Stimulated activated naive CD4-positive, alpha-beta T cell treated with Interleukin-2 at 50 U/mL for 16 hours (primary cell): Measurements from ENCODE around the gene RPTOR.
"Not testable (repeated sequence)": the region's sequence is repeated elsewhere in the genome, so short reads cannot be mapped to it uniquely, and the experiment has no call there.

Experiments
- DNase-seq: peaks from one replicate; lab custom pipeline; 2025; lab: John Stamatoyannopoulos, UW

RPTOR gene

DNA sequence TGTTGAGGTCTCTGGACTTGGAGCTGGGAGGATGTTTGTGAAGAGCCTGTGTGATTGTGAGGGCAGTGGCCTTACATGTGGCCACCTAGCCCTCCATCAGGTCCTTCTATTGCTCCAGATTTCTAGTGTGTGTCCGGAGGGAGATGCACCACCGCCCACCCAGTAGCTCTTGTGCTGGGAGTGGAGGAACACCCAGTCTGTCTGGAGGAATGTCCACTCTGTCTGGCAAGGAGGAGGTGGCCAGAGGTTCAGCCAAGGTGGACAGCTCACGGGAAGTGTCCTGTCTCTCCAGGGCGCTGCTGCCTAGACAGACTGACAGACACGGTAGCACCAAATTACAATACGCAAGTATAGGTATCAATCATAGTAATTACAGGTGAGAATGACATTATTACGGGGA, 10.6 kb downstream of the RPTOR start:
- DNase-seq, result no peak

- no peak for DNase-seq
Observed at GRCh38 chr17:80558046-80558445, 13.4 kb downstream of the RPTOR start.

DNA sequence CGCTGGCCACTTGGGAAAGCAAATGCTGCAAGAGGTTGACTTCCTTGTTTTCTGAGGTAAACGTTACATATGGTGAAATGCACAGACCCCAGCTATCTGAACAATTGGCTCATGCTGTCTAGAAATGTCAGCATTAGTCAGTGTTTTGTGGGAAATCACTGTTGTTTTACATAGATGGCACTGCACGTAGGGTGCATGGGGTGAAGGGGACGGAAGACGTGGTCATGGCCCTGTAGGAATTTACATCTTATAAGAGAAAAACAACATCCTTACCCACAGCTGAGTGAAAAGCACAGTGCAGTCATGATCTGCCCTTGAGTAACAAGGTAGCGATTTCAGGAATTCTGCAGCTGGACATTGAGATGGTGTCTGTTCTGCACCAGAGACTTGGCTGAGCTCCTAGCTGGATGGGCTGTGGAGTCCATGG, 15.2 kb downstream of the RPTOR start:
- DNase-seq, result no peak

- no peak for DNase-seq
Observed at GRCh38 chr17:80561541-80562114, 17.0 kb downstream of the RPTOR start.

DNA sequence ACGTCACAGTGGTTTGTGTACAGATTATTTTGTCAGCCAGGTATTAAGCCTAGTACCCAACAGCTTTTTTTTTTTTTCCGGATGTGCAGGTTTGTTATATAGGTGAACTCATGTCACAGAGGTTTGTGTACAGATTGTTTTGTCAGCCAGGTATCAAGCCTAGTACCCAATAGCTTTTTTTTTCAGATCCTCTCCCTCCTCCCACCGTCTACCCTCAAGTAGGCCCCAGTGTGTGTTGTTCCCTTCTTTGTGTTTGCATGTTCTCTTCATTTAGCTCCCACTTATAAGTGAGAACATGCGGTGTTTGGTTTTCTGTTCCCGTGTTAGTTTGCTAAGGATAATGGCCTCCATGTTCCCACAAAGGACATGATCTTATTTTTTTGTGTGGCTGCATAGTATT, 19.9 kb downstream of the RPTOR start:
- no peak for DNase-seq

DNA sequence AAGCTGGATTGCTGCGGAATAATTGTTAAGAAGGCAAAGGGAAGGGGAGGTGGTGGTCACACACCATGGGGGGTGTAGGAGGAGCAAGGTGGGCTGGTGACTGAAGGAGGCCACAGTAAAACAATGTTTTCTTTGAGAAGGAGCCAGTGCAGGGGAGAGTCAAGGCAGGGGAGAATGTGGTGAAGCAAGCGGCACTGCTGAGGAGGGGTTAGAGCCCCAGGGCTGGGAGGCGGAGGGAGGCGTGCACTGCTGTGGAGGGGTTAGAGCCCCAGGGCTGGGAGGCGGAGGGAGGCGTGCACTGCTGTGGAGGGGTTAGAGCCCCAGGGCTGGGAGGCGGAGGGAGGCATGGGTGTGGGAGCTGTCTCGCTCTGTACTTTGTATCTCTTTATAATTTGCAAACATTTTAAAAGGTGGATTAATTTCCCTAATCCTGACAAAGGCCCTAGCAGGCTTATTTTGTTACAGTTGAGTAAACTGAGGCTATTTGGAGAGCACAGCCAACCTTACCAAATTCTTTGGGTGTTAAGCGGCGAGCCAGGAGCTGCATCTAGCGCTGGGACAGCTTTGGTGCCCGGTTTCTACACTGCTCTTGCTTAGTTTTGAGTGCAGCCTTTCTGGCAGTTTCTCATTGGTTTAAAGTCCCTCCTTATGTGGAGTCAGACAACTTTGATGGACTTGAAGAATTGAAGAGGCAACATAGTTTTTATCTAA, 20.9 kb downstream of the RPTOR start:
- DNase-seq, result no peak

GRCh38 chr17:80566054-80566400, 21.4 kb downstream of the RPTOR start:
- no peak for DNase-seq

- DNase-seq, result no peak
Observed at GRCh38 chr17:80568246-80568645, 23.6 kb downstream of the RPTOR start.

GRCh38 chr17:80569924-80570323, 25.3 kb downstream of the RPTOR start:
- no peak for DNase-seq

DNA sequence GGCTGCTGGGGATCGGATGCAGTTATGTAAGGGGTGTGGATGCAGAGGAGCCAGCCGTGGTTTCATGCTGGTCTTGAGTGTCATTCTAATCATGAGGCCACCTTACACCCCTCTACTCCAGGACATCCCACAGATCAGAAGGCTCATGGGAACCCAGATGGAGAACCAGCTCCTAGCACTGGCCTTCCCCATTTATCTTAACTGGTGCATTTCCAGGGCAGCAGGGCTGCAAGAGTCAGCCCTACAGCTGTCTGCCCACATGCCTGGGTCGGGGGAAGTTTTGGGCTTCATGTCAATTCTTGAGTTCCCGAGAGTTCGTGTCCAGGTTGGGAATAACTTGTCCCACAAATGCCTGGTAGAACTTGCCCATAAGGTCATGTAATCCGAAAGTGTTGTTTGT, 29.1 kb downstream of the RPTOR start:
- DNase-seq, result no peak

GRCh38 chr17:80574496-80574895, 29.9 kb downstream of the RPTOR start:
- no peak for DNase-seq

DNA sequence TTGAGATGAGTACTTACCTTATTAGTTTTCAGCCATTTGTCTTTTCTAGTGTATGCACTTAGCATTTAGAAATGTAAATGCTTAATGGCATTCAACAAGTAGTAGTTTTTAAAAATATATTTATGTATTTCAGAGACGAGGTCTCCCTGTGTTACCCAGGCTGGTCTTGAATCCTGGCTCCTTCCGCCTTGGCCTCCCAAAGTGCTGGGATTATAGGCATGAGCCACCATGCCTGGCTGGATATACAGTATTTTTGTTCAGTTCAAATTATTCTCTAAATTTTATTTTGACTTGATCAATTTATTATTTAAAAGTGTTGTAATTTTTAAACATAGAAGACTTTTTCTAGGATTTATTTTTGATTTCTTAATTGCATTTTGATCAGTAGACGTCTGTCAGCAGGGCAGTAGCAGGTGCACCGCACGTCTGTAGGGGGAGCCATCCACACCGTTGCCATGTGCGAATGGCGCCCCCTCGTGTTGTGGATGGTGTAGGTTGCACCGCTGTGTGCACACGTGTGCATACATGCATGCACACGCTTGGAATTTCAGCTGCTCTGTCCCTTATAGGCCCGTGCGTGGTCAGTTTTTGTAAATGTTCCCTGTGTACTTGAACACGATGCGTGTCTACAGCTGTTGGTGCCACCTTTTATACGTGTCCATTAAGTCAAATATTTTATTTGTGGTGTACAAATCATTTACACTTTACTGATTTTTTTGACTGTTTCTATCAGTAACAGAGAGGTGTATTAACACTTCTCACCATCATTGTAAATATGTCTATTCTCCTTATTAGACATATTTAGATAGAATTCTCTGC, 30.6 kb downstream of the RPTOR start:
- DNase-seq, result peak; percentile 86

DNA sequence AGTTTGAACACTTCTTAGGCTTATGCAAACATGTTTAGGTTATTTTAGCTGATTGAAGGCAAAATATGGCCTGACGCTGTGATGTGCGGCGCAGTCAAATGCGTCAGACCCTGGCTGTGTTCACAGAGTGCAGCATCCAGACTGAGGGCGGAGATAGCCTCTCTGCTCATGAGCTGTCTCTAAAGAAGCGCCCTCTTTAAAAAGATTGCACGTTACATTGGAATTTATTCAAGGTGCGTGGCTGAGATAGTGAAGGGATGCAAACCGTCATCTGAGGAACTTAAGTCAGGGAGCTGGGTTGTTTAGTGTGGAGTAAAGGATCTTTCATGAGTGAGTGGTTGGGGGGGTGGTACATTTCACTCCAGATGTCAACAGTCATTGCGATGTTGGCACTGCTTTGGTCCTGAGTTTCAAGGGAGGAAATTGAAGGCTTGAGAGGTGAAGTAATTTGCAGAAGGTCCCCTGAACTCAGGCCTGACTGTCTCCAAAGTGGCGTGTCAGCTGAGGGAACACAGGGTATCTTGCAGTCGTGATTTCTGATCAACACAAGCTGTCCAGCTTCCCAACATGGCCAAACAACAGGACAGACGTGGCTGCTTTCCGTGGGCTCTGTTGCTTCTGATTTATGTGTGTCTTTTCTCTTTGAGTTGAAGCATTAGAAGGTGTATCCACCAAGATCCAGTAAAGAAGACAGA, 33.4 kb downstream of the RPTOR start:
- DNase-seq, result no peak

DNA sequence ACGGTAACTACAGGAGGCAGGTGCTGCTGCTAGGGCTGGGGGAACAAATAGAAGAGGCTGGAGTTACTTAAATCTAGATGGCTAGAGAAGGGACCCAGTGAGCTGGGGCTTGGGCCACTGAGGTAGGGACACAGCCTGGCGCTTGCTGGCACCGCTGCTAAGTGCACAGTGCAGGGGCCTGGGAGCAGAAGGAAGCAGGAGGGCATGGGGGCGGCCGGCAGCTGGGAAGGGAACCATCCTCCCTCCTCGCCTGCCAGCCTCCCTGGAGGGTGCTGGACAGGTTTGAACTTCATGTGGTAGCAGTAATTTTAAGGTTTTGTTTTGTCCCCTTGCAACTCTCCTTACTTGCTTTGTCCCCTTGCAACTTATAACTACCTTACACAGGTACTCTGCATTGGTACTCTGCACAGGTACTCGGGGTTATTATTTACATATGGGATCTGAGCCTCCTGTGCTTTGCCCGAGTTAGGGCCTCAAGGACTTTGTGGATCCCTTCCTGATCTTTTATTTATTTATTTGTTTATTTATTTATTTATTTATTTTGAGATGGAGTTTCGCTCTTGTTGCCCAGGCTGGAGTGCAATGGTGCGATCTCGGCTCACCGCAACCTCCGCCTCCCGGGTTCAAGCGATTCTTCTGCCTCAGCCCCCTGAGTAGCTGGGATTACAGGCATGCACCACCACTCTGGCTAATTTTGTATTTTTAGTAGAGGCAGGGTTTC, 34.2 kb downstream of the RPTOR start:
- DNase-seq, result not testable (repeated sequence)

- no peak for DNase-seq
Observed at GRCh38 chr17:80582165-80582564, 37.5 kb downstream of the RPTOR start.

GRCh38 chr17:80584176-80584905, 39.7 kb downstream of the RPTOR start:
- DNase-seq, result no peak

GRCh38 chr17:80585890-80586845, 41.5 kb downstream of the RPTOR start:
- DNase-seq, result no peak

DNA sequence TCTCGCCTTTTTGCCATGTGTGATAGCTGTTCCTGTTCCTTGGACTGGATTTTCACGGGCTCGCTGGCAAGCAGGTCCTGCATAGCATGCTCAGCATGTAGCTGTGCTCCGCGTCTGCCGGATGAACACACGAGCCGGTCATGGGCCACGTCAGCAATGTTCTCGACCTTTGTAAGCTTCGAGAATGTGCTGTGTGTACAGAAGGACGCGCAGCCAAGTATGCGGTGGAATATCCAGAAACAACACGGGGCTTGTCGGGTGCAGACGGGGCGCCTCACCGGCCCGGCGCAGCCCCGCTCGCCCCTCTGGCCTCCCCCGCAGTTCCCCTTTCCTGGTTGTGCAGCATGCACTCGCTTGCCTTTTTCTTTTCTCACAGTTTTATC, 42.2 kb downstream of the RPTOR start:
- no peak for DNase-seq

GRCh38 chr17:80588702-80589383, 44.2 kb downstream of the RPTOR start:
- no peak for DNase-seq

GRCh38 chr17:80591788-80592187, 47.1 kb downstream of the RPTOR start:
- no peak for DNase-seq
